NT2/D1 (cell line): ENCODE results near the gene TIAM2.

Source experiments
- SUZ12 ChIP-seq: IDR thresholded peaks from 2 replicates; pipeline ENCODE4 v1.6.1; 2011; ENCODE audit not compliant: insufficient read length, insufficient read depth; ENCODE audit errors: extremely low read depth
- ZNF274 ChIP-seq: IDR thresholded peaks from 2 replicates; pipeline ENCODE4 v1.6.1; 2011; ENCODE audit warnings: mild to moderate bottlenecking, low read depth, low read length

GRCh38 chr6:155188707-155189496 lies 193.8 kb downstream of the TIAM2 start:
- TF ChIP-seq ZNF274, result no peak
- no peak for TF ChIP-seq SUZ12
